ENCODE results near the gene SLC25A27. TPM values are rescaled to one million over a fixed set of nuclear protein-coding genes. Genes with fewer than 3 reads are reported as not detected.
A peak's percentile ranks its signal among the peaks of the same experiment; 100 is the strongest.

SLC25A27 gene
- total and polyA plus RNA-seq, 2 experiments from 2014 or later: 20.0 to 36.1 TPM

GRCh38 chr6:46618726-46619125 is 34.0 kb upstream of the SLC25A27 start:
- H3K9me3 ChIP-seq (ENCODE audit: low read depth): no peaks in the 10 kb centered on the region
- H3K4me3 ChIP-seq: no peak overlapping the region
- no peaks in the 10 kb centered on the region for H3K4me1 ChIP-seq (ENCODE audit: low read depth)
- TF ChIP-seq CTCF (IDR thresholded peaks at IDR 0.05; ENCODE audit: low read depth, low read length): no peak
- H3K36me3 ChIP-seq: no peaks in the 10 kb centered on the region
- no peak overlapping the region for H3K27ac ChIP-seq
- no peak for DNase-seq (ENCODE audit: low read depth in 1 of 2, low spot score in 1 of 2)
- no peaks in the 10 kb centered on the region for H3K27me3 ChIP-seq

- no peaks in the 10 kb centered on the region for H3K9me3 ChIP-seq (ENCODE audit: low read depth)
- peak; percentile 56 for TF ChIP-seq CTCF (IDR thresholded peaks at IDR 0.05; ENCODE audit: low read depth, low read length)
- H3K4me3 ChIP-seq: no peak overlapping the region
- no peaks in the 10 kb centered on the region for H3K27me3 ChIP-seq
- H3K4me1 ChIP-seq (ENCODE audit: low read depth): peaks cover 5% of the 10 kb centered on the region
- no peaks in the 10 kb centered on the region for H3K36me3 ChIP-seq
- DNase-seq (ENCODE audit: low read depth in 1 of 2, low spot score in 1 of 2): peak; percentile 44 to 45
- H3K27ac ChIP-seq: no peak overlapping the region
These were observed 26.4 kb upstream of the SLC25A27 start for GRCh38 chr6:46626228-46626909.

GRCh38 chr6:46626976-46627375 is 25.8 kb upstream of the SLC25A27 start:
- H3K36me3 ChIP-seq: no peaks in the 10 kb centered on the region
- TF ChIP-seq CTCF (IDR thresholded peaks at IDR 0.05; ENCODE audit: low read depth, low read length): no peak
- peaks cover 5% of the 10 kb centered on the region for H3K4me1 ChIP-seq (ENCODE audit: low read depth)
- no peaks in the 10 kb centered on the region for H3K9me3 ChIP-seq (ENCODE audit: low read depth)
- H3K27me3 ChIP-seq: no peaks in the 10 kb centered on the region
- DNase-seq (ENCODE audit: low read depth in 1 of 2, low spot score in 1 of 2): no peak
- H3K27ac ChIP-seq: no peak overlapping the region
- H3K4me3 ChIP-seq: no peak overlapping the region

- no peaks in the 10 kb centered on the region for H3K36me3 ChIP-seq
- no peaks in the 10 kb centered on the region for H3K27me3 ChIP-seq
- peaks cover 5% of the 10 kb centered on the region for H3K4me1 ChIP-seq (ENCODE audit: low read depth)
- TF ChIP-seq CTCF (IDR thresholded peaks at IDR 0.05; ENCODE audit: low read depth, low read length): no peak
- H3K9me3 ChIP-seq (ENCODE audit: low read depth): no peaks in the 10 kb centered on the region
- peak in 1 of 2 donors; percentile 28 for DNase-seq (ENCODE audit: low read depth in 1 of 2, low spot score in 1 of 2)
- H3K4me3 ChIP-seq: no peak overlapping the region
- no peak overlapping the region for H3K27ac ChIP-seq
These were observed 24.3 kb upstream of the SLC25A27 start for GRCh38 chr6:46628498-46628897.

- H3K4me1 ChIP-seq (ENCODE audit: low read depth): peaks cover 5% of the 10 kb centered on the region
- no peak for TF ChIP-seq CTCF (IDR thresholded peaks at IDR 0.05; ENCODE audit: low read depth, low read length)
- H3K27ac ChIP-seq: no peak overlapping the region
- no peaks in the 10 kb centered on the region for H3K27me3 ChIP-seq
- H3K36me3 ChIP-seq: no peaks in the 10 kb centered on the region
- no peak overlapping the region for H3K4me3 ChIP-seq
- DNase-seq (ENCODE audit: low read depth in 1 of 2, low spot score in 1 of 2): no peak
- H3K9me3 ChIP-seq (ENCODE audit: low read depth): no peaks in the 10 kb centered on the region
These were observed 23.8 kb upstream of the SLC25A27 start for GRCh38 chr6:46628976-46629375.

Data from cardiac muscle cell (in vitro differentiated cells and primary cell).